K562 (cell line): ENCODE measurements around the gene RASIP1. TPM values are rescaled to one million over a fixed set of nuclear protein-coding genes. Genes with fewer than 3 reads are reported as not detected.
A peak's percentile ranks its signal among the peaks of the same experiment; 100 is the strongest.

Experiments
- CXXC5 ChIP-seq: fragments of 250-450 bp; sonication (Bioruptor Pico); IDR thresholded peaks from 2 replicates; pipeline ENCODE4 v1.8.0; 2022; ENCODE audit warnings: inconsistent platforms, mild to moderate bottlenecking, moderate library complexity
- EP300 ChIP-seq: IDR thresholded peaks from 2 replicates; pipeline ENCODE4 v1.6.1; 2012; ENCODE audit warnings: low read length, improper control_type of control experiment
- L3MBTL2 ChIP-seq: fragments of 450-650 bp; IDR thresholded peaks from 2 replicates; pipeline ENCODE4 v1.6.1; 2016; ENCODE audit warnings: mild to moderate bottlenecking, moderate library complexity
- MGA ChIP-seq: fragments of 450-650 bp; IDR thresholded peaks from 2 replicates; pipeline ENCODE4 v1.6.1; 2016; ENCODE audit warnings: mild to moderate bottlenecking, moderate library complexity
- NBN ChIP-seq: fragments of 450-650 bp; IDR thresholded peaks from 2 replicates; pipeline ENCODE4 v1.6.1; 2016; ENCODE audit warnings: low read depth, mild to moderate bottlenecking
- NFIC ChIP-seq: fragments of 450-650 bp; IDR thresholded peaks from 2 replicates; pipeline ENCODE4 v1.6.1; 2017; ENCODE audit warnings: mild to moderate bottlenecking, inconsistent platforms
- PATZ1 ChIP-seq: fragments of 250-450 bp; sonication (Bioruptor Pico); IDR thresholded peaks from 2 replicates; pipeline ENCODE4 v1.5.0; 2020; ENCODE audit warnings: mild to moderate bottlenecking, borderline replicate concordance
- SMAD4 ChIP-seq: fragments of 250-450 bp; sonication (Bioruptor Pico); conservative IDR thresholded peaks from 2 replicates; pipeline ENCODE4 v1.8.0; 2021; ENCODE audit warnings: inconsistent platforms, mild to moderate bottlenecking, moderate library complexity
- SRSF3 ChIP-seq: fragments of 200-400 bp; formaldehyde crosslinking; IDR thresholded peaks from 2 replicates; pipeline ENCODE4 v1.6.1; 2016; ENCODE audit warnings: mild to moderate bottlenecking, low read length, moderate library complexity; ENCODE audit not compliant: insufficient read depth
- ZBTB7A ChIP-seq: IDR thresholded peaks from 2 replicates; pipeline ENCODE4 v1.6.1; 2011; ENCODE audit warnings: low read depth, mild to moderate bottlenecking, low read length, moderate library complexity, borderline replicate concordance; ENCODE audit not compliant: control insufficient read depth
- ZNF239 ChIP-seq: fragments of 250-450 bp; sonication (Bioruptor Pico); IDR thresholded peaks from 2 replicates; pipeline ENCODE4 v1.4.0; 2020; ENCODE audit warnings: mild to moderate bottlenecking
- polyA plus RNA-seq, 8 experiments: library from polyadenylated mRNA; depleted of rRNA in 4 of 8; stranded (reverse) in 5 of 8; unstranded in 3 of 8; fragments of >200 nt; fragmentation: Nextera tagmentation in 2 of 8; fragmentation: Illumina TruSeq in 1 of 8; extraction: Ambion mirVana in 2 of 8; extraction: Trizol in 1 of 8; gene quantifications; 2 replicates each; pipeline versions ENCODE4 v1.2.1 to v1.2.3, GENCODE V29; 2011 to 2014; ENCODE audit warnings: inconsistent platforms in 1 of 8, missing spikeins in 1 of 8
- total RNA-seq, 7 experiments: library from RNA; depleted of rRNA in 6 of 7; stranded (reverse); fragments of >200 nt in 6 of 7; fragmentation: Illumina TruSeq in 2 of 7; extraction: Trizol in 2 of 7; gene quantifications; 2 replicates each; pipeline versions ENCODE4 v1.2.1 to v1.2.3, GENCODE V29; 2011 to 2021; ENCODE audit warnings: low replicate concordance in 1 of 7

Gene RASIP1
- total and polyA plus RNA-seq, 9 of the 15 experiments (the other 6 are each of a cell fraction or from before 2014, with no cell fraction given): 0.20 to 4.7 (median 1.5) TPM

- 0 out of 2 replicates have a peak, but pooled peaks have one; percentile 21 for TF ChIP-seq MGA
- peak; percentile 45 for TF ChIP-seq CXXC5 (CRISPR knock-in tag)
- 0 out of 2 replicates have a peak, but pooled peaks have one; percentile 66 for TF ChIP-seq SMAD4 (CRISPR knock-in tag)
- peak; percentile 90 for TF ChIP-seq NFIC
- TF ChIP-seq L3MBTL2: peak; percentile 40; the same call in 1 of the 2 replicates
- peak; percentile 41; the same call in 1 of the 2 replicates for TF ChIP-seq EP300
- TF ChIP-seq NBN: 0 out of 2 replicates have a peak, but pooled peaks have one; percentile 38
- peak; percentile 4; the same call in 1 of the 2 replicates for TF ChIP-seq ZBTB7A
- no peak for TF ChIP-seq ZNF239 (CRISPR knock-in tag)
- TF ChIP-seq PATZ1 (CRISPR knock-in tag): no peak
- TF ChIP-seq SRSF3: peak; percentile 76; the same call in 1 of the 2 replicates
Observed at GRCh38 chr19:48755084-48755641, 14.8 kb upstream of the RASIP1 start, which contains the start of gene FGF21 (continued).
